ENCODE results near the gene BMPR1A.
"Not testable (repeated sequence)": the region's sequence is repeated elsewhere in the genome, so short reads cannot be mapped to it uniquely, and the experiment has no call there.

The BMPR1A gene

DNA sequence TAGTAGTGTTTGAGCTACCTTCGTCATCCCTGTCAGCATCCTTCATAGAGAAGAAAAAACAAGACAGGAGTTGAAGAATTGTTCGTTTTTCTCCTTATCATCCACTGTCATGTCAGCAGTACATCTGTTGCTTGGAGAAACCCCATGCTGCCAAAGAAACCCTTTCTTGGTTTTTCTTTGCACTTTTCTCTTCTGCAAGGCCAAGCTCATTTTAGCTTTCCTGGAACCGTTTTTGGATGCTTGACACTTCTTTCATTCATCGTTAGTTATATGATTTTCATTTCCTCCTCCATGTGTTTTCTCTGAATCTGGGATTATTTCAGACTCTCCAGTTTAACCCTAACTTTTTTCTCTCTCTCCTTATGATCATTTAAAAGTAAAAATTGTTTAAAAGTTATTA, 142.1 kb downstream of the BMPR1A start:
- no peak for DNase-seq

DNA sequence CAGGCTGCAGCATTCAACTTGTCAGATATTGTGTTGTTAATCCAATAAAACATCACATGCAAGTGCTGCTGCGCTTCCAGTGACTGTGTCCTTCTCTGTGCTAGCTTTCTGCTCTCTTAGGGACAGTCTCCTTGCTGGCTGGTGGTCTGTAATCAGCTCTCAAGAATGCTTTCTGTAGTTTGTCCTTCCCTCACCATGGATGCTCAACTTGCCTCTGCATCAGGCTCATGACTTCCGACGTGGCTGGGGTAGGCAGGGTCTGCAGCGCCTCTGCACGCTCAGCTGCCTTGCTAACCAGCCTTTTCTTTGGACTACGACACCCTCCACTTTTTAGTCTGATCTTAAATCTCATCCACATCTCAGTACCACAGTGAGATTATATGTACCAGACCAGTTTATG, 142.7 kb downstream of the BMPR1A start:
- DNase-seq: no peak

DNA sequence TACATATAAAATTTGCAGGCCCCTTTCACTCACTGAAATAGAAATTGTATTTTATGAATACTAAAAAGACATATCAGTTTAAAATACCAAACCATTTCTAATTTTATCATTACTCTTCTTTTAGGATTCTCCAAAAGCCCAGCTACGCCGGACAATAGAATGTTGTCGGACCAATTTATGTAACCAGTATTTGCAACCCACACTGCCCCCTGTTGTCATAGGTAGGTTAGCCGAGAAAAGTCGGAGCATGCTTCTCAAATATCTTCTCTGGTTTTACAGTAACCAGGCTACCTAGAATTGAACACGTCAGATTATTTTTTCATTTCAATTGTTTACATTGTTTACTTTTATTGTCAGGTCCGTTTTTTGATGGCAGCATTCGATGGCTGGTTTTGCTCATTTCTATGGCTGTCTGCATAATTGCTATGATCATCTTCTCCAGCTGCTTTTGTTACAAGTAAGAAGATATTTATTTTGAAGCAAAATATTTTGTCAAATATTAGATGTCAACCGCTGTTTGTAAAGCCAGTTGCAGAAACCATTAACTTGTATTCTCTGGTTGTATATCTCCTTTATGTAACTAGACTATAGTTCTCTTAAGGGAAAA, 143.4 kb downstream of the BMPR1A start:
- DNase-seq: peak in 2 of 5 experiments; percentile 2 to 43

DNA sequence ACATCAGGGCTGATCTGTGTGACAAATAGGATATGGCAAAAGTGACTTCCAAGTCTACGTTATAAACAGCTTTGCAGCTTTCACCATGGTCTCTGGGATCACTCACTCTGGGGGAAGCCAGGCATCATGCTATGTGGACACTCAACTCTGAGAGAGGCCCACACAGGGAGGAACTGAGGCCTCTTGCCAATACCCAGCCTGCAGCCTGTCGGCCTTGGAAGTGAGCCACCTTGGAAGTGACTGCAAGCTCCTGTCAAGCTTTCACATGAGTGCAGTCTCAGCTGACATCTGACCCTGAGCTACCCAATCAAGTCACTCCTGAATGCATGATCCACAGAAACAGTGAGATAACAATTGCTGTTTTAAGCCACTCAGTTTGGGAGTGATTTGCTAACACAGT, 144.5 kb downstream of the BMPR1A start:
- no peak for DNase-seq

DNA sequence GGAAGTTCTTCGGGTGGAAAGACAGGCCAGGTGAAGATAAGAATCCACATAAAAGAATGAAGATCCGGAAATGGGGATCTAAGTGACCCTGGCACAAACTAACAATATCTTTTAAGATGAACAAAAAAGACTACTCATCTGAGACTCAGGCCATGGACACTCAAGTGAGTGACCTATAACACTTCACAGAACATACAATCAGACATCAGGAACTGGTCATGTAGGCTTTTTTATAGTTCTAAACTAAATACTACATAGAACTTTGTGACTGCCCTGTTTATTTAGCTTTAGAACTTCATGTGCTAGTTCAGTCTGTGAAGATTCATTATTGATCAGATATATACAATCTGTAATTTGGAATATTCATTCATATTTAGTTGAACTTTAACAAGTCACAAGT, 148.2 kb downstream of the BMPR1A start:
- no peak for DNase-seq

DNA sequence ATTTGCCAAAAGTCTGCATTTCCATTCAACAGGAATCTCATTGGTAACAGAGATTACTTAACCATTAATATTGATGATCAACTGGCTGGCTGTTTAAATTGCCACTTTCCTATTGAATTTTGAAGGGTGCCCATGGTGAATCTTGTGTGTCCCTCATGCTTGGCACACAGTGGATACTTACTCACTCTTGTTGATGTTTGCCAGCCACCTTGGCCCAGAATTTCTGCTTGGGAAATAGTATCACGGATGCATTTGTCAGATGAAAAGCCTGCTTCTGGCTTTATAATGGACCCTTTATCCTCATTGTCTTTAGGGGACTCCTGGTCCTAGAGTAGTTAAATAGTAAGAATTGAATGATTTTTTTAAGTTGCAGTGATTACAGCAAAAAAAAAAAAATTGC, 149.0 kb downstream of the BMPR1A start:
- no peak for DNase-seq

DNA sequence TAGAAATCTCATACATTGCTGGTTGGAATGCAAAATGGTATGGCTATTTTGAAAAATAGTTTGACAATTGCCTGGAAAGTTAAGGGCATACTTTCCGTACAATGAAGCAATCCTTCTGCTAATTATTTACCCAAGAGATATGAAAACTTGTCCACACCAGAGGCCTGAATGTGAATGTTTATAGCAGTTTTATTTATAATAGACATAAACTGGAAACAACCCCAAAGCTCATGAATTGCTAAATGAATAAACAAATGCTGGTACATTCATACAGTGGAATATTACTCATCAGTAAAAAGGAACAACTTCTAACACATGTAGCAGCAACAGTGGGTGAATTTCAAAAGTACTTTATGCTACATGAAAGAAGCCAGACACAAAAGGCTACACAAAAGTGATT, 158.3 kb downstream of the BMPR1A start:
- DNase-seq: no peak

DNA sequence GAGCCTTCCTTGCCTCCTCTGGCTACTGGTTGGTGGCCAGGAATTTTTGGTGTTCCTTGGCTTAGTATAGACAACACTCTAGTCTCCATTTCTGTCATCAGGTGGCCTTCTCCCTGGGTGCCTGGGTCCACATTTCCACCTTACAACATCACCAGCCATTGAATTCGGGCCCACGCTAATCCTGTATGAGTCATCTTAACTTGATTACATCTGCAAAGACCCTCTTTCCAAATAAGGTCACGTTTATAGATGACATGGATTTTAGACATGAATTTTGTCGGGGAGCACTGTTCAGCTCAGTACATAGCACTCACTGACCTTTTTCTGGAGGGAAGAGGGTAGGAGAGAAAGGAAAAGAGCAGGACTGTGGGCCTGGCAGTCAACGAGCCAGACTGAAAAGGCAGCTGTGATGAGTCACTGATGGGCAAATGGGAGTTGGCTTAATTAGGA, 161.6 kb downstream of the BMPR1A start:
- no peak for DNase-seq

DNA sequence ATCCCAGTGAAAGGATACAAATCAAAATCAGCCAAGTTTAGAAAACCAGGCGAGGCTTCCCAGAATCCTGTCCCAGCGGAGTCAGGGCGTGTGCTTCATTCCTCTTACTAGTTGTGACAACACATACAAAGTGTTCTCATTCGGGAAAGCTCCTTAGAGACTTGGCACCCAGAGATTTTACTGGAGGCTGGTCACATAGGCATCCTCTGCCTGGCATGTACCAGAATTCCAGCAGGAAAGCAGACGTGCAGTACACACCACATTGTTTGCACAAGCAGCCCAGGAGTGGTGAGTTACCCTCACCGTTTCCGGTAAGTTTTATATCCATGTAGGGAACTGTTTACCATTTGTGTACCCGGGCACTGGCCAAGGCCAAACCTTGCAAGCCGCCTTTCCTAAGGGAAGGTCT, 166.1 kb downstream of the BMPR1A start:
- no peak for DNase-seq

DNA sequence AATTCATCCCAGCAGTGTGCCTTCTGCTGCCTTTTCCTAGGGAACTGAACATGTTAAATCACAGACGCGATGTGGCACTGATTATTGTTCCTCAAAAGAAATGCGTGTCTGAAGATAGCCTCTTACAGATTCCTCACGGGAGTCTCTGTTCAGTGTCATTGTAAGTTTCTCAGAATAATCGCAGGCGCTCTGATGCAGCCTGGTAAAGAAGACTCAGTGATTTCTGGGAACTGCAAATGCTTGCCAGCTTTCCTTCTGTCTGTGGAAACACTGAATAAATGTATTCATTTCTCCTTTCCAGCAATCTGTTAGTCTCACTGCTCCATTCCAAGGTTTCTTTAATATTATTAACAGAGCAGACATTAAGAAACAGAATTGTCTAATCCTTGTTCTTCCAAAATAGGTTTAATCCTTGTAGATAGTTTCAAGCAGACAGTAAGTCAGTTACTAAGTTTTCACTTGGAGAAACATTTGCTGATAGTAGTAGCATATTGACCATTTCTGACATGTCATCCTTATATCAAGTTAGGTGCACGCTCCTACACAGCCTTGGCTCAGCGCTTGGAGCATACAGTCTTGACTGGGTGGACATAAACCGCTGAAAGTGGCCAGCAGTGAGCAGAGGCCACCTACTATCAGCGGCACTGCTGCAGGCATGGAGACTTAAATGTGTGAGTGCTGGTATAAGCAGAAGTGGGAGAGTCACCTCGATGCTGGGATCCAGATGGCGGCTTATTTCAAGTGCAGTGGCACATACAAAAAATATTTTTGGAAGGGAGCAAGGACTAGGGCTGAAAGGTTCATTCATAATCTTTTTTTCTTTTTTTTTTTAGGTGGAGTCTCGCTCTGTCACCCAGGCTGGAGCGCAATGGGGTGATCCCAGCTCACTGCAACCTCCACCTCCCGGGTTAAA, 173.3 kb downstream of the BMPR1A start:
- no peak for DNase-seq

DNA sequence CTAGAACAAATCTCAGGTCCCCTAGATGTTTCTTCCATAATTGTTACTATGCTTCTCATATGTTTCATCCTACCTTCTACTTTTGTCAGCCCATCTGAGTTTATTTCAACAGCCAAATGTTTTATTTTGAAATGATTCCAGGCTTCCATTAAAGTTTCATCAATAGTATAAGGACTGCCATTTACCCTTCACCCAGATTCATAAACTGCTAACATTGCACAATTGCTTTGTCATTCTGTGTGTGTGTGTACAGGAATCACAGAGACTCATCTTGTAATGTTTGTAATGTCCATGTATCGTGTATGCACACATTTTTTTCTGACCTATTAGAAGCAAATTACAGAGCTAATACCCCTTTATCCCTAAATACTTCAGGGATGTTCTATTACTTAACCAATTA, 175.5 kb downstream of the BMPR1A start:
- no peak for DNase-seq

DNA sequence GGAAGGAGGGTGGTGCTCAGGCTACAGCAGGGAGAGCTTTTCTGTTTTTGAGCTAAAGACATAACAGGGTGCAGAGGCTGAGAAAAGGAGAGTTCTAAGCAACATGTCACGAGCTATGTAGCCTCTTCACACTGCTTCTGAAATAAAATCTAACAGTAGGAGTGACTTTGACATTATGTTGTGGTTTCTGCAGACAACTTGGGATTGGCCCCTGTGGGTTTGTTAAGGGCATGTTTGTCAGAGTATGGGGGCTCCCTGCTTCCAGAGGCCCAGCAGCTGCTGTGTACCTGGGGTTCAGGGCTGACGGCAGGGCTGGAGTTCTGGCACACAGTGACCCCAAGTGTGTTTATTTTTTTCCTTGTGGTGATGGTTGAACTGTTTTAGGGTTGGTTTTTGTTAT, 176.3 kb downstream of the BMPR1A start:
- DNase-seq: no peak

DNA sequence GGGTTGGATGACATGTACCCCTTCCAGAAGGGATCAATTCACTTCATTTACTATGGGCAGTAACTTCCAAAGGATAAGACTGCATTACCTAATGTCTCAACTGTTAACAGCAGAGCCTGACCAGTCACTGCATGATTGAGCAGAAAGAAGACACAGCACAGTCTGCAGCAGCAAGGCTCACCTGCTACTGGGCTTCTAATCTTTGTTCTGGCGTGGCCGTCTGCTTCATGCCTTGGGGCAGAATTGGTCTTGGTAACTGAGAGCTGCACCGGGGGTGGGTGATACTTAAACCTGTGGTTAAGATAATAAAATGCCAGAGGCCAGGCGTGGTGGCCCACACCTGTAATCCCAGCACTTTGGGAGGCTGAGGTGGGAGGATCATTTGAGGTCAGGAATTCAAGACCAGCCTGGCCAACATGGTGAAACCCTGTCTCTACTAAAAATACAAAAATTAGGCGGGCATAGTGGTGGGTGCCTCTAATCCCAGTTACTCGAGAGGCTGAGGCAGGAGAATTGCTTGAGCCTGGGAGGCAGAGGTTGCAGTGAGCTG, 177.8 kb downstream of the BMPR1A start:
- DNase-seq: not testable (repeated sequence)

DNA sequence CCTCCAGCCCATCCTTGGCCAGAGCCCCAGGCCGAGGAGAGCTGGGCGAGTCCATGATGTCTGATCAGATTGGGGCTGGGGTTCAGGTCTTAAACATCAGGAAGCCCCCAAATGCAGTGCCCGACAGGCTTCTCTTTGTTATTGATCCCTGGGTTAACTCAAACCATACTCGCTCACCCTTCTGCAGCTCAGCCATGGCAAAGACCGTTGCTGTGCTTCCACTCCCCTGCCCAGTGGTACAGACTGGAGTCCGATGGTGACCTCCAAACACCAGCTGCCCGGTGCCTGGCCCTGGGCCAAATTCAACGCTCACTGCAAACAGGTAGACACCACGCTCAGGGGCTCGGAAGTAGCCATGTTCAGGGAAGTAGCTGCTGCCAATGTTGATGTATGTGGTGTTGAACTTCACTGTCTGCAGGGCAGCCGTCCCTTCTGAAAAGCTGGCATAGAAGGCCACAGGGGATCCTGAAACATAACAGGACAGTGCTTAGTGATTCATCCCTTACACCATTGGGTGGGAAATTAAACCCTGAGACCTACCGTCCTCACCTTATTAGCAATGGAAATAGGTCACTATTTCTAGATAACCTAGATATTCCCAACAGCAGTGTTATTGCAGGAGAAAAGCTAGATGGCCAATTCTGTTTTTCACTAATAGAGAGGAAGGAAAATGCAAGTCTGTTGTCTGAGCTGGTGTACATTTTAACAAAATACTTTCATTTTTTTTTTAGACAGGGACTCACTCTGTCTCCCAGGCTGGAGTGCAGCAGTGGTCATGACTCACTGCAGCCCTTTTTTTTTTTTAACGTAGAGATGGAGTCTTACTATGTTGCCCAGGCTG, 180.5 kb downstream of the BMPR1A start:
- no peak for DNase-seq

DNA sequence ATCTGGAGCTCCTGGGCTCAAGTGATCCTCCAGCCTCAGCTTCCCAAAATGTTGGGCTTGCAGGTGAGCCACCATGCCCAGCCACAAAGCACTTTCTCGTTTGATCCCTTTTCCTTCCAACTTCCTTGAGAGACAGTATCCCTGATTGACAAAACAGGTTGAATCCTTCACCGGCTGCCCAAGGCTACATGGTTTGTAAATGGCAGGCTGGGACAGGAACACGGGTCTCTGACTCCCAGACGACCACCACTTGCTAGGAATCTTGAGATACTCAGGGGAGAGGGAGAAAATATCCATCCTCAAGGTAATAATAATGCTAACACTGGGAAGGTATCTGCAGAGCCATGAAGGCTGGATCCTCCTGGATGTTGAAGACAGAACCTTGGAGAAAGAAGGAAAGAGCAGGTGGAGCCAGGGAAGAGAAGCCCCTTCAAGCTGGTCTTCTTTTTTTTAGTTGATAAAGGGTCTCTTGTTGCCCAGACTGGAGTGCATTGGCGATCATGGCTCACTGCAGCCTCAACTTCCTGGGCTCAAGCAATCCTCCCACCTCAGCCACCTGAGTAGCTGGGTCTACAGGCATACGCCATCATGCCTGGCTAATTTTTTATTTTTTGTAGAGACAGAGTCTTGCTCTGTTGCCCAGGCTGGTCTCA, 181.2 kb downstream of the BMPR1A start:
- DNase-seq: no peak

DNA sequence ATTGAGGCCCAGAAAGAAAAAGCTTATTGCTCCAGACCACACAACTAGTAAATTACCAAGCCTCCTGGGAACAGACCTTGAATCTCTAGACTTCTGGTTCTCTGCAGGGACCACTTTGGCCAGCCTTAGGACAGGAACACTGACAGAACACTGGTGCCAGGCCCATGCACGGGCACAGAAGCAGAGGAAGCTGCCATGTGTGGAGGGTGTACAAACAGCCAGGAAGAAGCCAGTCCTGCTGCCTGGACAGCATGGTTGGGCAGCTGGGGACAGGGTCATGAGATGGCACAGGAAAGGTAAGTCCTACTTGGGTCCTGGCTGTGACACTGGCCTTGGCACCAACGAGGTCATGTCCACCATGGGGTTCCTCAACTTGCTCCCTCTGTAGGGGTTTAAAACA, 181.8 kb downstream of the BMPR1A start:
- no peak for DNase-seq

DNA sequence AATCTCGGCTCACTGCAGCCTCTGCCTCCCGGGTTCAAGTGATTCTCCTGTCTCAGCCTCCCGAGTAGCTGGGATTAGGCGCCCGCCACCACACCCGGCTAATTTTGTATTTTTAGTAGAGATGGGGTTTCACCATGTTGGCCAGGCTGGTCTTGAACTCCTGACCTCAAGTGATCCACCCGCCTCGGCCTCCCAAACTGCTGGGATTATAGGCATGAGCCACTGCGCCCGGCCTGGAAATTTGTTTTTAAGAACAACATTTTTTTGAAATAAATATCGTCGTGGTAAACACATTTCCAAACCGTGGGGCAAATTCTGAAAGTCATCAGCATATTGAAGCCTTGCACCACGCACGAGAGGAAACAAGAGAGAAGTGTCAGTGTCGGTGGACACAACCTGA, 183.7 kb downstream of the BMPR1A start:
- DNase-seq: not testable (repeated sequence)

DNA sequence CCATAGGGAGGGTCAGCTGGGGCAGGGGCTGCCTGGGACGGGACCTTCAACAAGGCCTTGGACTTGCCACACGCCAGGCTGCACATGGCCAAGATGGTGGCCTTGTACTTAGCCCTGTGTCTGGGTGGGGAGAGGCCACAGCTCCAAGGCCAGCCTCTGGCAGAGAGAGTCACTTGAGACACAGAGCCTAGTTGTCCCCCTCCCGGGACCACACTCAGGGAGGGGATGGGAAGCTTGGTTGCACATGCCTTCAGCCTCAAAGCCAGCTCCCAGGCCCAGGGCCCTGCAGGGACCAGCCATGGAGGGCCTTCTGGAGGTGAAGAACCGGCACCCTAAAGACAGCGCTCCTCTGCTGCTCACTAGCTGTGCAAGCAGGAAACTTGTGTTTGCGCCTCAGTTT, 184.3 kb downstream of the BMPR1A start:
- no peak for DNase-seq

DNA sequence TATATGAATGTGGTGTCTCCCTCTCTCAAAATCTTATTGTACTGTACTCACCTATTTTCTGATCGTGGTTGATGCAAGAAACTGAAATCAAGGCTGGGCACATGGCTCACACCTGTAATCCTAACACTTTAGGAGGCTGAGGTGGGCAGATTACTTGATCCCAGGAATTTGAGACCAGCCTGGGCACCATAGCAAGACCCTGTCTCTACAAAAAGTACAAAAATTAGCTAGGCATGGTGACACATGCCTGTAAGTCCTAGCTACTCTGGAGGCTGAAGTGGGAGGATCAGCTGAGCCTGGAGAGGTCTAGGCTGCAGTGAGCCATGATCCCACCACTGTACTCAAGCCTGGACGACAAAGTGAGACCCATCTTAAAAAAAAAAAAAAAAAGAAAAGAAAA, 185.0 kb downstream of the BMPR1A start:
- DNase-seq: no peak

DNA sequence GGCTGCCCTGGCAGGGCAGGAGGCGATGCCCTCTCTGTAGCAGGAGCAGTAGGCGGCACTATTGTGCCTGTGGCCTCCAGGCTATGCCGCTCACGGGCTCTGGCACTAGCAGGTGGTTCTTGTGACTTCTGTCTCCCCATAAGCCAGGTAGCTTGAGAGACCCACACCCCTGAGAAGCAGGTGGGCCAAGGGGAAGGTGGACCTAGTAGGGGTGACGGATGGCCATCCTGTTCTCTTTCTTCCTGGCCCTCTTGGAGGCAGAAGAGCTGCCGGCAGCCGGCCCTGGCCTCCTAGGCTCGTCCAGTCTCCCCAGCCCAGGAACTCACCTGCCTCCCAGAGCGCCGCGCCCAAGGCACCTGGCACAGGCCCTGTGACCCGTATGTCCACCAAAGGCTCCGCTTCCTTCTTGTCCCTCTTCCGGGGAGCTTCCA, 185.6 kb downstream of the BMPR1A start:
- no peak for DNase-seq

DNA sequence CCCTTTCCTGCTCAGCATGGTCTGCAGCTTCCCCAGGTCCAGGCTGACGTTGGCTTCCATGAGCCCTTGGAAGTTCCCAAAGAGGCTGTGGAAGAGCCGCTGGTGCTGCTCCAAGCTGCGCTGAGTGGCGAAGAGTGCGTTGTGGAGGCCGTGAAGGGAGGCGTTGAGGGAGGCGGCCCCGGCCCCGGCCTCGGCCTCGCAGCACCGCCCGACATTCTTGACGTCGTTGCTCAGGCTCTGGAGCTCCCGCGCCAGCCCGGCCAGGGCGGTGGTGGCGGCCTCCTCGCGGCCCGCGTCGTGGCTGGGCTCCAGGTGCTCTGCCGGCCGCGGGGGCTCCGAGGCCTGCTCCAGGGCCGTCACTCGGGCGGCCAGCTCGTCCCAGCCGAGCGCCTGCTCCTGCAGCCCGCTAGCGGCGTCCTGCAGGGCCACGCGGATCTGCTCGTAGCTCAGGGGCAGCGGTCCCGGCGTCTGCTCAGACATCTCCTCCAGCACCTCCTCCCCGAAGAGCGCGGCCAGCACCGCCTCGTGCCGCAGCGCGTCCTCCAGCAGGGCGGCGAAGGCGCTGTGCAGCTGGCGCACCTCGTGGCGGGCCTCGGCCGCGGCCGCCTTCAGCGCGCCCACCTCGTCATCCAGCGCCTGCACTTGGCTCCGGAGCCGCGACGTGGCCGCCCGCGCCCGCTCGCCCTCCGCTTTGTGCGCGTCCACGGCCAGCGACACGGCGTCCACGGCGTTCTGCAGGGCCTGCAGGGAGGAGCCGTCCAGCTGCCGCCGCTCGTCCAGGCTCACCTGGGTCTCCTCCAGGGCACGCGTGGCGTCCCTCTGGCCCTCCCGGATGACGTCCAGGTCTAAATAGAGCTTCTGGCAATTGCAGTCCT, 186.3 kb downstream of the BMPR1A start:
- no peak for DNase-seq
